Coronary artery (tissue), 2 donors: ENCODE data around the gene GRK5.
A peak's percentile ranks its signal among the peaks of the same experiment; 100 is the strongest.

Experiments used
- DNase-seq: peaks from one replicate; pipeline ENCODE4 v3.0.0-alpha.2; 2017; ENCODE audit warnings: low spot score
- H3K27ac ChIP-seq, 2 donors: fragments of 200-600 bp; sonication (generic); one replicate each; pipeline ENCODE4 v1.5.1; 2016 to 2019
- H3K4me3 ChIP-seq: fragments of 200-600 bp; sonication (generic); 2 replicates; pipeline ENCODE4 v1.5.1; 2016; ENCODE audit warnings: mild to moderate bottlenecking, moderate library complexity
- CTCF ChIP-seq: fragments of 200-600 bp; sonication (generic); IDR thresholded peaks from one replicate; pipeline ENCODE4 v1.5.1; 2019; ENCODE audit warnings: antibody characterized with exemption

Gene GRK5

GRCh38 chr10:119364645-119365600 is 157.6 kb downstream of the GRK5 start:
- no peak overlapping the region for H3K4me3 ChIP-seq
- H3K27ac ChIP-seq, result peak overlapping the region in 1 of 2 donors; percentile 14
- no peak for TF ChIP-seq CTCF
- DNase-seq, result no peak

- DNase-seq, result no peak
- H3K4me3 ChIP-seq, result no peak overlapping the region
- H3K27ac ChIP-seq, result peak overlapping the region in 1 of 2 donors; percentile 28
- no peak for TF ChIP-seq CTCF
Observed at GRCh38 chr10:119365773-119366599, 158.6 kb downstream of the GRK5 start.

GRCh38 chr10:119367841-119368549 is 160.6 kb downstream of the GRK5 start:
- Histone ChIP-seq H3K4me3 (no peak overlapping the region), H3K27ac (peak overlapping the region in 1 of 2 donors; percentile 78)
- no peak for DNase-seq
- TF ChIP-seq CTCF, result no peak

GRCh38 chr10:119368581-119368980 is 161.2 kb downstream of the GRK5 start:
- DNase-seq, result no peak
- H3K27ac ChIP-seq, result peak overlapping the region in 1 of 2 donors; percentile 78
- no peak for TF ChIP-seq CTCF
- H3K4me3 ChIP-seq, result no peak overlapping the region

- TF ChIP-seq CTCF, result no peak
- Histone ChIP-seq H3K27ac (peak overlapping the region; percentile 56 to 78), H3K4me3 (no peak overlapping the region)
- DNase-seq, result no peak
Observed at GRCh38 chr10:119368991-119369869, 161.9 kb downstream of the GRK5 start.

- Histone ChIP-seq H3K4me3 (peak overlapping the region; percentile 49), H3K27ac (peak overlapping the region; percentile 56 to 78)
- DNase-seq, result no peak
- no peak for TF ChIP-seq CTCF
Observed at GRCh38 chr10:119370111-119370741, 162.9 kb downstream of the GRK5 start.
